Caco-2 (cell line): ENCODE data around the gene MAP10. TPM values are rescaled to one million over a fixed set of nuclear protein-coding genes. Genes with fewer than 3 reads are reported as not detected.

Source experiments
- BruUV-seq: library from RNA; stranded (reverse); fragments of 400-500 nt; replicated peaks from 2 replicates; lab custom pipeline; 2021; lab: Mats Ljungman, UMichigan
- CTCF ChIA-PET: fragments of 300-600 bp; sonication (Branson Sonifier 250); formaldehyde crosslinking; loops from one replicate; lab custom pipeline; 2022; ENCODE audit warnings: antibody characterized with exemption; lab: Charles Lee
- POLR2A ChIA-PET: fragments of 300-600 bp; sonication (Branson Sonifier 250); formaldehyde crosslinking; loops from one replicate; lab custom pipeline; 2022; ENCODE audit warnings: antibody characterized with exemption; lab: Charles Lee
- DNase-seq, 2 experiments: peaks; one replicate each; pipeline versions ENCODE4 v3.0.0 to v3.0.0-alpha.2; 2020 to 2022
- H3K27me3 ChIP-seq: replicated peaks from 2 replicates; pipeline ENCODE4 v1.6.0; 2011; ENCODE audit warnings: low read length; ENCODE audit not compliant: control insufficient read depth, insufficient read depth
- H3K36me3 ChIP-seq: 2 replicates; pipeline ENCODE4 v1.5.1; 2011; ENCODE audit warnings: low read length; ENCODE audit not compliant: control insufficient read depth, insufficient read depth
- H3K4me1 ChIP-seq: fragments of 250-450 bp; sonication (Bioruptor Pico); 2 replicates; pipeline ENCODE4 v1.5.1; 2020; ENCODE audit warnings: mild to moderate bottlenecking
- H3K4me3 ChIP-seq: 2 replicates; pipeline ENCODE4 v1.5.1; 2011; ENCODE audit warnings: low read depth, mild to moderate bottlenecking, control low read depth, low read length
- H3K9me3 ChIP-seq: fragments of 250-450 bp; sonication (Bioruptor Pico); 2 replicates; pipeline ENCODE4 v1.5.1; 2020; ENCODE audit warnings: mild to moderate bottlenecking, moderate library complexity
- H3K27ac Mint-ChIP-seq: one replicate; pipeline ENCODE4 v1.8.0; 2022; ENCODE audit warnings: mixed read lengths; ENCODE audit not compliant: unreplicated experiment
- H3K27me3 Mint-ChIP-seq: one replicate; pipeline ENCODE4 v1.8.0; 2022; ENCODE audit warnings: mixed read lengths; ENCODE audit not compliant: insufficient read depth, unreplicated experiment
- H3K36me3 Mint-ChIP-seq: one replicate; pipeline ENCODE4 v1.8.0; 2022; ENCODE audit warnings: mild to moderate bottlenecking, mixed read lengths; ENCODE audit not compliant: insufficient read depth, unreplicated experiment
- H3K4me1 Mint-ChIP-seq: one replicate; pipeline ENCODE4 v1.8.0; 2022; ENCODE audit warnings: low read depth, mixed read lengths; ENCODE audit not compliant: unreplicated experiment
- H3K4me3 Mint-ChIP-seq: one replicate; pipeline ENCODE4 v1.8.0; 2022; ENCODE audit warnings: mild to moderate bottlenecking, moderate library complexity, mixed read lengths; ENCODE audit not compliant: unreplicated experiment
- H3K9me3 Mint-ChIP-seq: one replicate; pipeline ENCODE4 v1.8.0; 2022; ENCODE audit warnings: mixed read lengths; ENCODE audit not compliant: unreplicated experiment
- CTCF ChIP-seq, 2 experiments: fragments of 200-600 bp in 1 of 2; IDR thresholded peaks; 1 replicate in 1 of 2; 2 replicates in 1 of 2; pipeline versions ENCODE4 v1.5.1 to v1.8.0; 2011 to 2022; ENCODE audit warnings: antibody characterized with exemption in 1 of 2, control low read depth in 1 of 2, inconsistent platforms in 1 of 2, low read depth in 1 of 2, low read length in 1 of 2, mild to moderate bottlenecking in 1 of 2, moderate library complexity in 1 of 2; ENCODE audit not compliant: insufficient read depth in 1 of 2, severe bottlenecking in 1 of 2, unreplicated experiment in 1 of 2
- intact Hi-C: fragments of 100-400 bp; cut with micrococcal nuclease; formaldehyde crosslinking; loops from one replicate; pipeline ENCODE4 v1.10.0; 2022; ENCODE audit not compliant: unreplicated experiment
- total RNA-seq: library from RNA; stranded (reverse); gene quantifications from 2 replicates; pipeline ENCODE4 v1.2.3, GENCODE V29; 2022

The MAP10 gene
- total RNA-seq, 1 experiment from 2014 or later = not detected

- no peaks in the 10 kb centered on the region for H3K27me3 Mint-ChIP-seq
- no peaks in the 10 kb centered on the region for H3K4me1 Mint-ChIP-seq
- TF ChIP-seq CTCF (IDR thresholded peaks at IDR 0.05; ENCODE audit: insufficient read depth in 1 of 2, low read depth in 1 of 2, low read length in 1 of 2, severe bottlenecking in 1 of 2, unreplicated experiment in 1 of 2) = no peak
- H3K27ac Mint-ChIP-seq = no peak overlapping the region
- no peaks in the 10 kb centered on the region for H3K4me1 ChIP-seq
- H3K36me3 Mint-ChIP-seq = no peaks in the 10 kb centered on the region
- no peak overlapping the region for H3K4me3 Mint-ChIP-seq
- no peaks in the 10 kb centered on the region for H3K27me3 ChIP-seq
- intact Hi-C loops = no loop called here
- H3K9me3 Mint-ChIP-seq = peaks cover 11% of the 10 kb centered on the region
- no peaks in the 10 kb centered on the region for H3K9me3 ChIP-seq
- no peak overlapping the region for H3K4me3 ChIP-seq
- ChIA-PET CTCF (no interaction called here), POLR2A (no interaction called here)
- no peaks in the 10 kb centered on the region for H3K36me3 ChIP-seq
- no peak for DNase-seq
- BruUV-seq = no TSS peak
Measured at GRCh38 chr1:232766241-232766890, 38.9 kb upstream of the MAP10 start.

GRCh38 chr1:232766904-232767303 lies 38.3 kb upstream of the MAP10 start:
- CTCF ChIA-PET = no interaction called here
- Histone ChIP-seq H3K36me3 (no peaks in the 10 kb centered on the region), H3K9me3 (no peaks in the 10 kb centered on the region)

GRCh38 chr1:232767305-232768074 lies 37.7 kb upstream of the MAP10 start:
- ChIA-PET POLR2A (no interaction called here), CTCF (no interaction called here)
- Mint-ChIP-seq H3K9me3 (peaks cover 11% of the 10 kb centered on the region), H3K27me3 (no peaks in the 10 kb centered on the region), H3K36me3 (no peaks in the 10 kb centered on the region), H3K4me3 (no peak overlapping the region), H3K4me1 (no peaks in the 10 kb centered on the region), H3K27ac (no peak overlapping the region)
- Histone ChIP-seq H3K4me1 (no peaks in the 10 kb centered on the region), H3K27me3 (no peaks in the 10 kb centered on the region), H3K4me3 (no peak overlapping the region), H3K9me3 (no peaks in the 10 kb centered on the region), H3K36me3 (no peaks in the 10 kb centered on the region)
- intact Hi-C loops = no loop called here
- TF ChIP-seq CTCF (IDR thresholded peaks at IDR 0.05; ENCODE audit: insufficient read depth in 1 of 2, low read depth in 1 of 2, low read length in 1 of 2, severe bottlenecking in 1 of 2, unreplicated experiment in 1 of 2) = no peak
- no peak for DNase-seq
- BruUV-seq = no TSS peak

More at GRCh38 chr1:232766904-232767303, 38.3 kb upstream of the MAP10 start:
- H3K9me3 Mint-ChIP-seq = peaks cover 11% of the 10 kb centered on the region
- H3K4me3 Mint-ChIP-seq = no peak overlapping the region
- BruUV-seq = no TSS peak
- H3K4me3 ChIP-seq = no peak overlapping the region
- no peaks in the 10 kb centered on the region for H3K4me1 ChIP-seq
- POLR2A ChIA-PET = no interaction called here
- no peak for TF ChIP-seq CTCF (IDR thresholded peaks at IDR 0.05; ENCODE audit: insufficient read depth in 1 of 2, low read depth in 1 of 2, low read length in 1 of 2, severe bottlenecking in 1 of 2, unreplicated experiment in 1 of 2)
- no peak for DNase-seq
- H3K27ac Mint-ChIP-seq = no peak overlapping the region
- H3K27me3 Mint-ChIP-seq = no peaks in the 10 kb centered on the region
- intact Hi-C loops = no loop called here
- no peaks in the 10 kb centered on the region for H3K36me3 Mint-ChIP-seq
- no peaks in the 10 kb centered on the region for H3K4me1 Mint-ChIP-seq
- no peaks in the 10 kb centered on the region for H3K27me3 ChIP-seq
